GM23248 (cell line): ENCODE data around the gene ZIC4.

Source experiments
- EZH2 ChIP-seq: fragments of 200-600 bp; sonication (generic); IDR thresholded peaks from 2 replicates; pipeline ENCODE4 v1.6.1; 2018; ENCODE audit warnings: antibody characterized with exemption, mild to moderate bottlenecking; ENCODE audit not compliant: insufficient read depth, poor library complexity, severe bottlenecking
- EZH2phosphoT487 ChIP-seq: fragments of 200-600 bp; sonication (generic); IDR thresholded peaks from 2 replicates; pipeline ENCODE4 v1.6.1; 2018; ENCODE audit warnings: antibody characterized with exemption, moderate library complexity, mild to moderate bottlenecking, low read depth; ENCODE audit not compliant: insufficient read depth

DNA sequence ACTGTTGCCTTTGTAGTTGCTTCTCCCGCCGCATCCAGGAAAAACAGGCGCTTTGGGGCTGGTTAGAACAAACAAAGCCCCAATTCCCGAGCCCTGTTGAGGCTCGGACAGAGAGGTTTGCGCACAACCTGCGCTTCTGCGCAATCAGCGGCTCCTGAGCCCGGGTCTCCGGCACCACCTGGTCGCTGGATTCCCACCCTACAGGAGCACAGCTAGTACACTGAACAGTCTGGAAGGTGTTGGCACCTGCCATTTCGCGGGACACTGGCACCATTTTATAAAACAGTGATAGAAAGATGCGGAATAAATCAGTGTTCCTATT, 13.8 kb downstream of the ZIC4 start:
- TF ChIP-seq EZH2 = no peak
- TF ChIP-seq EZH2phosphoT487 = no peak
